Esophagus squamous epithelium (tissue), 4 donors: ENCODE data around the gene PHC1.

ENCODE experiments used
- CTCF ChIP-seq, 6 experiments: fragments of 450-650 bp in 4 of 6; fragments of 200-600 bp in 2 of 6; sonication (generic) in 2 of 6; IDR thresholded peaks; one replicate each; pipeline ENCODE4 v1.5.1; 2016 to 2019; ENCODE audit warnings: antibody characterized with exemption in 6 of 6, mild to moderate bottlenecking in 4 of 6, moderate library complexity in 4 of 6
- POLR2A ChIP-seq, 4 donors: fragments of 450-650 bp; IDR thresholded peaks; one replicate each; pipeline ENCODE4 v1.6.1; 2017; ENCODE audit warnings: antibody characterized with exemption in 4 of 4, mild to moderate bottlenecking in 4 of 4, moderate library complexity in 3 of 4

GRCh38 chr12:8948701-8949341, 34.5 kb downstream of the PHC1 start:
- no peak for TF ChIP-seq CTCF (IDR thresholded peaks at IDR 0.05)
- no peak for TF ChIP-seq POLR2A (IDR thresholded peaks at IDR 0.05)
